Immature natural killer cell (primary cell): ENCODE results near the gene ZNF133. TPM values are rescaled to one million over a fixed set of nuclear protein-coding genes. Genes with fewer than 3 reads are reported as not detected.
A peak's percentile ranks its signal among the peaks of the same experiment; 100 is the strongest.

Source experiments
- DNase-seq, 3 donors: peaks; one replicate each; pipeline ENCODE4 v3.0.0; 2022; ENCODE audit warnings: mixed read lengths in 1 of 3
- H3K27ac Mint-ChIP-seq, 6 donors: one replicate each; pipeline ENCODE4 v1.8.0; 2020; ENCODE audit warnings: mixed read lengths in 6 of 6, mild to moderate bottlenecking in 5 of 6, inconsistent platforms in 4 of 6, moderate library complexity in 3 of 6
- H3K27me3 Mint-ChIP-seq, 3 donors: one replicate each; pipeline ENCODE4 v1.8.0; 2020 to 2021; ENCODE audit warnings: low read depth in 3 of 3, mild to moderate bottlenecking in 3 of 3, mixed read lengths in 3 of 3, moderate library complexity in 3 of 3, inconsistent platforms in 1 of 3
- H3K36me3 Mint-ChIP-seq, 3 donors: one replicate each; pipeline ENCODE4 v1.8.0; 2020; ENCODE audit warnings: mixed read lengths in 3 of 3, inconsistent platforms in 2 of 3, mild to moderate bottlenecking in 2 of 3
- H3K4me1 Mint-ChIP-seq, 2 donors: one replicate each; pipeline ENCODE4 v1.8.0; 2020; ENCODE audit warnings: inconsistent platforms in 2 of 2, mild to moderate bottlenecking in 2 of 2, mixed read lengths in 2 of 2, moderate library complexity in 1 of 2
- H3K4me3 Mint-ChIP-seq, 5 donors: one replicate each; pipeline ENCODE4 v1.8.0; 2020; ENCODE audit warnings: mild to moderate bottlenecking in 5 of 5, mixed read lengths in 5 of 5, inconsistent platforms in 3 of 5, moderate library complexity in 3 of 5
- H3K9me3 Mint-ChIP-seq, 6 donors: one replicate each; pipeline ENCODE4 v1.8.0; 2020; ENCODE audit warnings: mild to moderate bottlenecking in 6 of 6, mixed read lengths in 6 of 6, inconsistent platforms in 4 of 6, moderate library complexity in 3 of 6
- polyA plus RNA-seq, 3 donors: library from polyadenylated mRNA; unstranded; fragments of 300-500 nt; fragmentation: Illumina TruSeq; gene quantifications; one replicate each; pipeline ENCODE4 v1.2.3, GENCODE V29; 2021

The ZNF133 gene
- polyA plus RNA-seq, 3 donors from 2014 or later, result 3.2 to 6.5 (median 5.4) TPM

- Mint-ChIP-seq H3K27me3 (peaks cover 0 to 1% (median 0%) of the 10 kb centered on the region in 3 donors), H3K4me1 (no peaks in the 10 kb centered on the region), H3K27ac (no peak overlapping the region), H3K4me3 (no peak overlapping the region), H3K36me3 (peaks cover 10 to 28% (median 13%) of the 10 kb centered on the region in 3 donors), H3K9me3 (no peaks in the 10 kb centered on the region)
- DNase-seq, result no peak
Observed at GRCh38 chr20:18307301-18307700, 19.0 kb downstream of the ZNF133 start.

- Mint-ChIP-seq H3K36me3 (peaks cover 21 to 39% (median 29%) of the 10 kb centered on the region in 3 donors), H3K27ac (no peak overlapping the region), H3K27me3 (peaks cover 0 to 1% (median 0%) of the 10 kb centered on the region in 3 donors), H3K4me1 (no peaks in the 10 kb centered on the region), H3K9me3 (no peaks in the 10 kb centered on the region), H3K4me3 (no peak overlapping the region)
- no peak for DNase-seq
Observed at GRCh38 chr20:18310051-18310450, 21.7 kb downstream of the ZNF133 start.

- H3K27ac Mint-ChIP-seq, result peak overlapping the region in 1 of 6 donors; percentile 3
- H3K9me3 Mint-ChIP-seq, result peaks cover 0 to 2% (median 0%) of the 10 kb centered on the region in 6 donors
- peaks cover 0 to 1% (median 0%) of the 10 kb centered on the region in 3 donors for H3K27me3 Mint-ChIP-seq
- H3K36me3 Mint-ChIP-seq, result peaks cover 26 to 45% (median 34%) of the 10 kb centered on the region in 3 donors
- peaks cover 2 to 5% of the 10 kb centered on the region in 2 donors for H3K4me1 Mint-ChIP-seq
- no peak overlapping the region for H3K4me3 Mint-ChIP-seq
- no peak for DNase-seq
Observed at GRCh38 chr20:18310592-18310991, 22.3 kb downstream of the ZNF133 start.

- H3K36me3 Mint-ChIP-seq, result peaks cover 32 to 54% (median 43%) of the 10 kb centered on the region in 3 donors
- peaks cover 0 to 2% (median 0%) of the 10 kb centered on the region in 6 donors for H3K9me3 Mint-ChIP-seq
- no peak overlapping the region for H3K27ac Mint-ChIP-seq
- no peak overlapping the region for H3K4me3 Mint-ChIP-seq
- peaks cover 0 to 1% (median 0%) of the 10 kb centered on the region in 3 donors for H3K27me3 Mint-ChIP-seq
- H3K4me1 Mint-ChIP-seq, result peaks cover 2 to 9% of the 10 kb centered on the region in 2 donors
- DNase-seq, result no peak
Observed at GRCh38 chr20:18312723-18313122, 24.4 kb downstream of the ZNF133 start.

GRCh38 chr20:18313411-18313810 is 25.1 kb downstream of the ZNF133 start:
- no peak for DNase-seq
- peaks cover 2 to 9% of the 10 kb centered on the region in 2 donors for H3K4me1 Mint-ChIP-seq
- peaks cover 35 to 58% (median 43%) of the 10 kb centered on the region in 3 donors for H3K36me3 Mint-ChIP-seq
- H3K27me3 Mint-ChIP-seq, result peaks cover 0 to 1% (median 0%) of the 10 kb centered on the region in 3 donors
- no peak overlapping the region for H3K27ac Mint-ChIP-seq
- H3K4me3 Mint-ChIP-seq, result no peak overlapping the region
- peaks cover 0 to 2% (median 0%) of the 10 kb centered on the region in 6 donors for H3K9me3 Mint-ChIP-seq

GRCh38 chr20:18314786-18315406 is 26.6 kb downstream of the ZNF133 start:
- Mint-ChIP-seq H3K4me3 (no peak overlapping the region), H3K27ac (no peak overlapping the region), H3K27me3 (no peaks in the 10 kb centered on the region), H3K9me3 (peaks cover 0 to 2% (median 0%) of the 10 kb centered on the region in 6 donors), H3K36me3 (peaks cover 39 to 48% (median 41%) of the 10 kb centered on the region in 3 donors), H3K4me1 (peaks cover 2 to 9% of the 10 kb centered on the region in 2 donors)
- no peak for DNase-seq

- H3K4me1 Mint-ChIP-seq, result peaks cover 2 to 9% of the 10 kb centered on the region in 2 donors
- H3K4me3 Mint-ChIP-seq, result no peak overlapping the region
- peaks cover 0 to 2% (median 0%) of the 10 kb centered on the region in 6 donors for H3K9me3 Mint-ChIP-seq
- no peaks in the 10 kb centered on the region for H3K27me3 Mint-ChIP-seq
- no peak overlapping the region for H3K27ac Mint-ChIP-seq
- H3K36me3 Mint-ChIP-seq, result peaks cover 35 to 43% (median 36%) of the 10 kb centered on the region in 3 donors
- DNase-seq, result peak in 1 of 3 donors; percentile 0
Observed at GRCh38 chr20:18316166-18316565, 27.8 kb downstream of the ZNF133 start.

- Mint-ChIP-seq H3K4me3 (no peak overlapping the region), H3K36me3 (peaks cover 12 to 16% (median 15%) of the 10 kb centered on the region in 3 donors), H3K9me3 (no peaks in the 10 kb centered on the region), H3K27me3 (no peaks in the 10 kb centered on the region), H3K4me1 (no peaks in the 10 kb centered on the region), H3K27ac (no peak overlapping the region)
- DNase-seq, result no peak
Observed at GRCh38 chr20:18321316-18321715, 33.0 kb downstream of the ZNF133 start.

- H3K27me3 Mint-ChIP-seq, result no peaks in the 10 kb centered on the region
- no peaks in the 10 kb centered on the region for H3K4me1 Mint-ChIP-seq
- no peak for DNase-seq
- peaks cover 0 to 4% (median 0%) of the 10 kb centered on the region in 6 donors for H3K9me3 Mint-ChIP-seq
- H3K36me3 Mint-ChIP-seq, result peaks cover 6 to 9% (median 8%) of the 10 kb centered on the region in 3 donors
- no peak overlapping the region for H3K4me3 Mint-ChIP-seq
- peak overlapping the region in 1 of 6 donors; percentile 52 for H3K27ac Mint-ChIP-seq
Observed at GRCh38 chr20:18321976-18322950, 33.9 kb downstream of the ZNF133 start.

- DNase-seq, result no peak
- H3K27me3 Mint-ChIP-seq, result peaks cover 0 to 1% (median 0%) of the 10 kb centered on the region in 3 donors
- no peak overlapping the region for H3K4me3 Mint-ChIP-seq
- H3K27ac Mint-ChIP-seq, result no peak overlapping the region
- H3K36me3 Mint-ChIP-seq, result peaks cover 0 to 8% (median 6%) of the 10 kb centered on the region in 3 donors
- H3K4me1 Mint-ChIP-seq, result no peaks in the 10 kb centered on the region
- H3K9me3 Mint-ChIP-seq, result peaks cover 0 to 12% (median 2%) of the 10 kb centered on the region in 6 donors
Observed at GRCh38 chr20:18323705-18324104, 35.4 kb downstream of the ZNF133 start.

GRCh38 chr20:18324596-18325089 is 36.3 kb downstream of the ZNF133 start:
- DNase-seq, result no peak
- no peak overlapping the region for H3K27ac Mint-ChIP-seq
- H3K9me3 Mint-ChIP-seq, result peaks cover 0 to 16% (median 3%) of the 10 kb centered on the region in 6 donors
- H3K36me3 Mint-ChIP-seq, result peaks cover 0 to 4% (median 3%) of the 10 kb centered on the region in 3 donors
- peaks cover 0 to 2% (median 0%) of the 10 kb centered on the region in 3 donors for H3K27me3 Mint-ChIP-seq
- no peaks in the 10 kb centered on the region for H3K4me1 Mint-ChIP-seq
- no peak overlapping the region for H3K4me3 Mint-ChIP-seq

GRCh38 chr20:18326990-18327389 is 38.7 kb downstream of the ZNF133 start:
- peaks cover 0 to 8% (median 0%) of the 10 kb centered on the region in 3 donors for H3K27me3 Mint-ChIP-seq
- H3K9me3 Mint-ChIP-seq, result peaks cover 10 to 38% (median 22%) of the 10 kb centered on the region in 6 donors
- no peak for DNase-seq
- no peak overlapping the region for H3K4me3 Mint-ChIP-seq
- peaks cover 8 to 18% (median 9%) of the 10 kb centered on the region in 3 donors for H3K36me3 Mint-ChIP-seq
- no peaks in the 10 kb centered on the region for H3K4me1 Mint-ChIP-seq
- H3K27ac Mint-ChIP-seq, result no peak overlapping the region

- Mint-ChIP-seq H3K4me1 (no peaks in the 10 kb centered on the region), H3K27me3 (peaks cover 2 to 8% (median 3%) of the 10 kb centered on the region in 3 donors), H3K9me3 (peaks cover 20 to 66% (median 43%) of the 10 kb centered on the region in 6 donors), H3K36me3 (peaks cover 5 to 26% (median 13%) of the 10 kb centered on the region in 3 donors), H3K4me3 (no peak overlapping the region), H3K27ac (no peak overlapping the region)
- no peak for DNase-seq
Observed at GRCh38 chr20:18331694-18332093, 43.4 kb downstream of the ZNF133 start.
